ENCODE results near the gene ITSN2. TPM values are rescaled to one million over a fixed set of nuclear protein-coding genes. Genes with fewer than 3 reads are reported as not detected.

ITSN2 gene
- total RNA-seq, 3 donors from 2014 or later: 52.5 to 57.6 (median 52.9) TPM

DNA sequence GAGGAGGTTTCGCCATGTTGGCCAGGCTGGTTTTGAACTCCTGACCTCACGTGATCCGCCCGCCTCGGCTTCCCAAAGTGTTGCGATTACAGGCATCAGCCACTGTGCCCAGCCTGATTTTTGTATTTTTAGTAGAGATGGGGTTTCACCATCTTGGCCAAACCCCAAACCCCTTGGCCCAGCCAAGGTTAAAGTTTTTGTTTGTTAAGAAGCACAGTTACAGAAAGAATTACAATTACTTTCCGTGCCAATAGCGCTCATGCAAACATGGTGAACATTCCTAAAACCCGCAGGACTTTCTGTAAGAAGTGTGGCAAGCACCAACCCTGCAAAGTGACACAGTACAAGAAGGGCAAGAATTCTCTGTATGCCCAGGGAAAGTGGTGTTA lies 26.1 kb downstream of the ITSN2 start:
- peaks cover 8% of the 10 kb centered on the region for H3K36me3 Mint-ChIP-seq (ENCODE audit: insufficient read depth)
- H3K9me3 Mint-ChIP-seq: no peaks in the 10 kb centered on the region
- DNase-seq (no peak), ATAC-seq (no peak)
- peaks cover 58% of the 10 kb centered on the region for H3K4me1 Mint-ChIP-seq (ENCODE audit: low read depth)
- H3K4me3 Mint-ChIP-seq: no peak overlapping the region
- H3K27me3 Mint-ChIP-seq (ENCODE audit: low read depth): no peaks in the 10 kb centered on the region

GRCh38 chr2:24332791-24333540 lies 27.4 kb downstream of the ITSN2 start:
- Mint-ChIP-seq H3K36me3 (ENCODE audit: insufficient read depth) (peaks cover 8% of the 10 kb centered on the region), H3K4me3 (no peak overlapping the region), H3K4me1 (ENCODE audit: low read depth) (peaks cover 50% of the 10 kb centered on the region), H3K27me3 (ENCODE audit: low read depth) (no peaks in the 10 kb centered on the region), H3K9me3 (no peaks in the 10 kb centered on the region)
- ATAC-seq (no peak), DNase-seq (no peak)

GRCh38 chr2:24330161-24330560 lies 30.2 kb downstream of the ITSN2 start:
- Mint-ChIP-seq H3K9me3 (no peaks in the 10 kb centered on the region), H3K36me3 (ENCODE audit: insufficient read depth) (peaks cover 10% of the 10 kb centered on the region), H3K4me1 (ENCODE audit: low read depth) (peaks cover 42% of the 10 kb centered on the region), H3K27me3 (ENCODE audit: low read depth) (no peaks in the 10 kb centered on the region), H3K4me3 (no peak overlapping the region)
- no peak for DNase-seq
- no peak for ATAC-seq

DNA sequence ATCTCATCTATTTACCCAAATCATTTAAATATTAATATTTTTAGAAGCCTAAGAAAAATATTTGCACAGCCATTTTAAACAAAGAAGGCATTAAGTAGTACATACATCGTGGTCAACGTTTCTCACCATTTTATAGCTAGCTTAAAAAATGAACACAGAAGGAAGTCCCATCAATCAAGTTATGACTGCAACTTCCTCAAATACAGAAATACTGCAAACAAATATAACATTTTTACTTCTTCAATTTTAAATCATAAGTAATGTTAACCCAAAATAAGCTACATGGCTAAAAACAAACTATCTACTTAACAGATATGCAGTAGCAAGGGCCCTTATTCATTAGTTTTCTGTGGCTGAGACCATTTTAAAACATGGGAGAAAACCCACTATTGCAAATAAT lies 30.6 kb downstream of the ITSN2 start:
- DNase-seq (no peak), ATAC-seq (no peak)
- no peaks in the 10 kb centered on the region for H3K27me3 Mint-ChIP-seq (ENCODE audit: low read depth)
- no peak overlapping the region for H3K4me3 Mint-ChIP-seq
- no peaks in the 10 kb centered on the region for H3K9me3 Mint-ChIP-seq
- peaks cover 10% of the 10 kb centered on the region for H3K36me3 Mint-ChIP-seq (ENCODE audit: insufficient read depth)
- H3K4me1 Mint-ChIP-seq (ENCODE audit: low read depth): peaks cover 42% of the 10 kb centered on the region

- Mint-ChIP-seq H3K36me3 (ENCODE audit: insufficient read depth) (peaks cover 16% of the 10 kb centered on the region), H3K4me3 (no peak overlapping the region), H3K27me3 (ENCODE audit: low read depth) (no peaks in the 10 kb centered on the region), H3K4me1 (ENCODE audit: low read depth) (peaks cover 28% of the 10 kb centered on the region), H3K9me3 (no peaks in the 10 kb centered on the region)
- DNase-seq: no peak
- ATAC-seq: no peak
These were observed 32.3 kb downstream of the ITSN2 start for GRCh38 chr2:24328010-24328409.

DNA sequence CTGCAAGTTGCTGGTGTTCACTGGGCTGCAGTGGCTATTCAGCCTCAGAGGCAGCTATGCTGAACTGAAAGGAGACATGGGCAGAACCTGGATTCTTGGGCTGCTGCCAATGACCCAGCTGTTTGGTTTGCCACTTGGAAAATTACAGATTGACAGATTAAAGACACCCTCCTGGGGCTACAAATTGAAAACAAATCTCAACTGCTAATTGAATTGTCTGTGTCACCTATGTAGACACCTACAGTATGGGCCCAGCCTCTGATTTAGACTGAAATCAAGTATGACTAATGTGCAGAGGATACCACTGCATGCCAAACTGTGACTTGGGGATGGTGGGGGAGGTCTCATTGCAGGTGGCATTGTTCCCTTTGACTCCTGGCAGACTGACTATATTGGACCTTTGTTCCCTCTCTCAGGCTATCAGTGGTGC lies 42.8 kb downstream of the ITSN2 start:
- peak; percentile 33 to 47 for ATAC-seq
- peaks cover 24% of the 10 kb centered on the region for H3K4me1 Mint-ChIP-seq (ENCODE audit: low read depth)
- H3K4me3 Mint-ChIP-seq: no peak overlapping the region
- DNase-seq: no peak
- peaks cover 8% of the 10 kb centered on the region for H3K36me3 Mint-ChIP-seq (ENCODE audit: insufficient read depth)
- H3K27me3 Mint-ChIP-seq (ENCODE audit: low read depth): no peaks in the 10 kb centered on the region
- H3K9me3 Mint-ChIP-seq: no peaks in the 10 kb centered on the region

GRCh38 chr2:24315669-24316068 lies 44.7 kb downstream of the ITSN2 start:
- no peak overlapping the region for H3K4me3 Mint-ChIP-seq
- peaks cover 8% of the 10 kb centered on the region for H3K36me3 Mint-ChIP-seq (ENCODE audit: insufficient read depth)
- ATAC-seq (peak; percentile 79 to 81), DNase-seq (no peak)
- peaks cover 24% of the 10 kb centered on the region for H3K4me1 Mint-ChIP-seq (ENCODE audit: low read depth)
- no peaks in the 10 kb centered on the region for H3K9me3 Mint-ChIP-seq
- no peaks in the 10 kb centered on the region for H3K27me3 Mint-ChIP-seq (ENCODE audit: low read depth)

GRCh38 chr2:24313744-24314632 lies 46.3 kb downstream of the ITSN2 start:
- no peaks in the 10 kb centered on the region for H3K9me3 Mint-ChIP-seq
- H3K27me3 Mint-ChIP-seq (ENCODE audit: low read depth): no peaks in the 10 kb centered on the region
- H3K36me3 Mint-ChIP-seq (ENCODE audit: insufficient read depth): peaks cover 17% of the 10 kb centered on the region
- no peak overlapping the region for H3K4me3 Mint-ChIP-seq
- peaks cover 22% of the 10 kb centered on the region for H3K4me1 Mint-ChIP-seq (ENCODE audit: low read depth)
- DNase-seq (no peak), ATAC-seq (peak; percentile 41 to 47)

GRCh38 chr2:24307961-24308360 lies 52.4 kb downstream of the ITSN2 start:
- no peaks in the 10 kb centered on the region for H3K9me3 Mint-ChIP-seq
- H3K36me3 Mint-ChIP-seq (ENCODE audit: insufficient read depth): peaks cover 31% of the 10 kb centered on the region
- no peaks in the 10 kb centered on the region for H3K27me3 Mint-ChIP-seq (ENCODE audit: low read depth)
- DNase-seq (no peak), ATAC-seq (no peak)
- H3K4me1 Mint-ChIP-seq (ENCODE audit: low read depth): no peaks in the 10 kb centered on the region
- H3K4me3 Mint-ChIP-seq: no peak overlapping the region

- Mint-ChIP-seq H3K4me3 (no peak overlapping the region), H3K9me3 (no peaks in the 10 kb centered on the region), H3K36me3 (ENCODE audit: insufficient read depth) (peaks cover 40% of the 10 kb centered on the region), H3K4me1 (ENCODE audit: low read depth) (no peaks in the 10 kb centered on the region), H3K27me3 (ENCODE audit: low read depth) (no peaks in the 10 kb centered on the region)
- DNase-seq: no peak
- no peak for ATAC-seq
These were observed 55.7 kb downstream of the ITSN2 start for GRCh38 chr2:24304631-24305030.

- H3K4me3 Mint-ChIP-seq: no peak overlapping the region
- no peak for ATAC-seq
These were observed 56.2 kb downstream of the ITSN2 start for GRCh38 chr2:24304098-24304497.

DNA sequence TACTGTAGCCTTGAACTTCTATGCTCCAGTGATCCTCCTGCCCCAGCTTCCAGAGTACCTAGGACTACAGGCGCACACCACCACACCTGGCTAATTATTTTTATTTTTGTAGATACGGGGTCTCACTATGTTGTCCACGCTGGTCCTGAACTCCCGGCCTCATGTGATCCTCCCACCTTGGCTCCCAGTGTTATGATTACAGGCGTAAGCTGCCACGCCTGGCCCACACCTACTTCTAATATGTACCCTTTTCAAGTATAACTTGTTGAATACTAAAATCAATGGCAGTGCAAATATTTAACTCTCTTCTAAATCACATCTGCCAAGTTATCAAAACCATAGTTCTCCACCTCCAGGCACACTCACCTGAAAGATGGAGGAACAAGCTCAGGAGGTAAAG lies 58.7 kb downstream of the ITSN2 start:
- DNase-seq (no peak), ATAC-seq (no peak)
- Mint-ChIP-seq H3K36me3 (ENCODE audit: insufficient read depth) (peaks cover 39% of the 10 kb centered on the region), H3K9me3 (no peaks in the 10 kb centered on the region), H3K4me1 (ENCODE audit: low read depth) (no peaks in the 10 kb centered on the region), H3K4me3 (no peak overlapping the region), H3K27me3 (ENCODE audit: low read depth) (no peaks in the 10 kb centered on the region)

More at GRCh38 chr2:24304098-24304497, 56.2 kb downstream of the ITSN2 start:
- no peaks in the 10 kb centered on the region for H3K27me3 Mint-ChIP-seq (ENCODE audit: low read depth)
- peaks cover 42% of the 10 kb centered on the region for H3K36me3 Mint-ChIP-seq (ENCODE audit: insufficient read depth)
- no peak for DNase-seq
- H3K4me1 Mint-ChIP-seq (ENCODE audit: low read depth): no peaks in the 10 kb centered on the region
- no peaks in the 10 kb centered on the region for H3K9me3 Mint-ChIP-seq

GRCh38 chr2:24297663-24298062 lies 62.7 kb downstream of the ITSN2 start:
- H3K9me3 Mint-ChIP-seq: no peaks in the 10 kb centered on the region
- H3K4me1 Mint-ChIP-seq (ENCODE audit: low read depth): no peaks in the 10 kb centered on the region
- no peak overlapping the region for H3K4me3 Mint-ChIP-seq
- no peak for DNase-seq
- no peaks in the 10 kb centered on the region for H3K27me3 Mint-ChIP-seq (ENCODE audit: low read depth)
- no peak for ATAC-seq
- peaks cover 45% of the 10 kb centered on the region for H3K36me3 Mint-ChIP-seq (ENCODE audit: insufficient read depth)

DNA sequence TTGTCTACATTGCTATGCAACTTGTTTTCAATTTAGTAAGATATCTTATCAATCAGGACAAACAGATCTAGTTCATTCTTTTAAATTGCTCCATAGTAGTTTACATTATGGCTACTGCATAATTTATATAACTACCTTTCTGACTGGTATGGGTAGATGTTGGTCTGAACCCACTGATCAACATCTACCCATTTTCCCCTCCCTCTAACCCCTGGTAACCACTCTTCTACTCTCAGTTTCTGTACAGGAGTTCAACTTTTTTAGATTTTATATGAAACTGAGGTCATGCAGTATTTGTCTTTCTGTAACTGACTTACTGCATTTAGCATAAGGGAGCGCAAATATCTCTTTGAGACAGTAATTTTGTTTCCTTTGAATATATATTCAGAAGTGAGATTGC lies 73.2 kb downstream of the ITSN2 start:
- peaks cover 36% of the 10 kb centered on the region for H3K36me3 Mint-ChIP-seq (ENCODE audit: insufficient read depth)
- DNase-seq: no peak
- ATAC-seq: peak; percentile 61 to 67

More for the DNA sequence above, 73.2 kb downstream of the ITSN2 start:
- Mint-ChIP-seq H3K4me1 (ENCODE audit: low read depth) (no peaks in the 10 kb centered on the region), H3K9me3 (no peaks in the 10 kb centered on the region), H3K27me3 (ENCODE audit: low read depth) (no peaks in the 10 kb centered on the region), H3K4me3 (no peak overlapping the region)
